HG02763 (cell line): ENCODE data around the gene GLTPD2.

ENCODE experiments used
- ATAC-seq: cut with Tn5 transposase; IDR thresholded peaks from one replicate; pipeline ENCODE4 v1.9.1; 2021; ENCODE audit warnings: mild to moderate bottlenecking, moderate library complexity; ENCODE audit not compliant: unreplicated experiment

Gene GLTPD2

GRCh38 chr17:4771519-4772234 lies 17.1 kb upstream of the GLTPD2 start, which contains the start of gene TM4SF5:
TM4SF5 (plus strand) TSS chr17:4771886; CDS start chr17:4771923, 37 bp downstream.
- ATAC-seq: no peak

- ATAC-seq: no peak
These were observed 16.5 kb upstream of the GLTPD2 start for GRCh38 chr17:4772235-4772613.

- ATAC-seq: no peak
These were observed 10.6 kb upstream of the GLTPD2 start for GRCh38 chr17:4777969-4778760.

- ATAC-seq: no peak
These were observed 8.3 kb upstream of the GLTPD2 start for GRCh38 chr17:4780325-4780955.

GRCh38 chr17:4782652-4783051 lies 6.1 kb upstream of the GLTPD2 start:
- no peak for ATAC-seq

GRCh38 chr17:4785311-4786105 lies 3.3 kb upstream of the GLTPD2 start:
- no peak for ATAC-seq

GRCh38 chr17:4786106-4786511 lies 2.7 kb upstream of the GLTPD2 start, which contains the start of gene VMO1:
VMO1 (minus strand) TSS chr17:4786364; CDS start chr17:4786352, 12 bp downstream.
- ATAC-seq: no peak

GRCh38 chr17:4786516-4786915 lies 2.2 kb upstream of the GLTPD2 start:
- no peak for ATAC-seq

GRCh38 chr17:4788159-4788806 lies 481 bp upstream of the GLTPD2 start:
- ATAC-seq: no peak

GRCh38 chr17:4789701-4789950 lies 862 bp downstream of the GLTPD2 start:
- ATAC-seq: no peak

- ATAC-seq: peak; percentile 86
These were observed 1.4 kb downstream of the GLTPD2 start for GRCh38 chr17:4789951-4790704.

- no peak for ATAC-seq
These were observed 1.9 kb downstream of the GLTPD2 start for GRCh38 chr17:4790705-4791088.

- no peak for ATAC-seq
These were observed 6.4 kb downstream of the GLTPD2 start for GRCh38 chr17:4795168-4795567.

- no peak for ATAC-seq
These were observed 7.8 kb downstream of the GLTPD2 start for GRCh38 chr17:4796552-4796920.

GRCh38 chr17:4800462-4801196 lies 11.9 kb downstream of the GLTPD2 start:
- ATAC-seq: no peak

GRCh38 chr17:4802228-4802627 lies 13.5 kb downstream of the GLTPD2 start, which contains the start of gene C17orf114:
C17orf114 (minus strand) TSS chr17:4802328.
- ATAC-seq: no peak

- ATAC-seq: no peak
These were observed 17.7 kb downstream of the GLTPD2 start for GRCh38 chr17:4806456-4806776.

- peak; percentile 89 for ATAC-seq
These were observed 18.2 kb downstream of the GLTPD2 start, which contains the start of gene PLD2 for GRCh38 chr17:4806777-4807604. PLD2 (plus strand) TSS chr17:4807152; CDS start chr17:4807773, 621 bp downstream.
